Smooth muscle cell (in vitro differentiated cells): ENCODE results near the gene TBC1D23. TPM values are rescaled to one million over a fixed set of nuclear protein-coding genes. Genes with fewer than 3 reads are reported as not detected.

Source experiments
- DNase-seq: peaks from one replicate; lab custom pipeline; 2025; ENCODE audit not compliant: unreplicated experiment; lab: John Stamatoyannopoulos, UW
- H2AFZ ChIP-seq: fragments of 200-600 bp; sonication (generic); 2 replicates; pipeline ENCODE4 v1.6.0; 2016; ENCODE audit warnings: antibody characterized with exemption, low read depth, mild to moderate bottlenecking
- H3F3A ChIP-seq: fragments of 200-600 bp; sonication (generic); 2 replicates; pipeline ENCODE4 v1.6.0; 2017; ENCODE audit warnings: antibody characterized with exemption, low read depth
- H3K27ac ChIP-seq: fragments of 200-600 bp; sonication (generic); 2 replicates; pipeline ENCODE4 v1.5.1; 2016; ENCODE audit warnings: low read depth, mild to moderate bottlenecking
- H3K27me3 ChIP-seq: fragments of 200-600 bp; sonication (generic); 2 replicates; pipeline ENCODE4 v1.6.1; 2016; ENCODE audit warnings: low read depth, mild to moderate bottlenecking
- H3K36me3 ChIP-seq: fragments of 200-600 bp; sonication (generic); 2 replicates; pipeline ENCODE4 v1.5.1; 2016; ENCODE audit warnings: low read depth
- H3K4me1 ChIP-seq: fragments of 200-600 bp; sonication (generic); 2 replicates; pipeline ENCODE4 v1.5.1; 2016; ENCODE audit warnings: low read depth
- H3K4me2 ChIP-seq: fragments of 200-600 bp; sonication (generic); 2 replicates; pipeline ENCODE4 v1.6.0; 2016; ENCODE audit warnings: mild to moderate bottlenecking
- H3K4me3 ChIP-seq: fragments of 200-600 bp; sonication (generic); 2 replicates; pipeline ENCODE4 v1.5.1; 2016; ENCODE audit warnings: mild to moderate bottlenecking
- H3K79me2 ChIP-seq: fragments of 200-600 bp; sonication (generic); 2 replicates; pipeline ENCODE4 v1.6.0; 2016; ENCODE audit warnings: low read depth, mild to moderate bottlenecking
- H3K9ac ChIP-seq: fragments of 200-600 bp; sonication (generic); 2 replicates; pipeline ENCODE4 v1.6.0; 2016; ENCODE audit warnings: low read depth
- H3K9me3 ChIP-seq: fragments of 200-600 bp; sonication (generic); replicated peaks from 2 replicates; pipeline ENCODE4 v1.5.1; 2016; ENCODE audit warnings: low read depth
- H4K20me1 ChIP-seq: fragments of 200-600 bp; sonication (generic); 2 replicates; pipeline ENCODE4 v1.6.0; 2016; ENCODE audit warnings: low read depth
- WGBS: methylation state at CpG from one replicate; pipeline ENCODE4 v1.1.7; 2016; ENCODE audit warnings: low lambda C conversion rate; 5-methylcytosine and 5-hydroxymethylcytosine counted together
- polyA plus RNA-seq: library from polyadenylated mRNA; unstranded; fragments of >200 nt; fragmentation: Nextera tagmentation; extraction: Ambion mirVana; gene quantifications from 2 replicates; pipeline ENCODE4 v1.2.1, GENCODE V29; 2016
- total RNA-seq: library from RNA; depleted of rRNA; stranded (reverse); fragments of >200 nt; gene quantifications from 2 replicates; pipeline ENCODE4 v1.2.3, GENCODE V29; 2014
- TF ChIP-seq, protein P1 (sequence below): fragments of 200-600 bp; sonication (generic); IDR thresholded peaks from 2 replicates; pipeline ENCODE4 v1.5.1; 2017; ENCODE audit warnings: borderline replicate concordance, mild to moderate bottlenecking, antibody characterized with exemption; ENCODE audit not compliant: insufficient read depth, poor library complexity, severe bottlenecking

Gene TBC1D23
- total and polyA plus RNA-seq, 2 experiments from 2014 or later = 36.0 to 77.7 TPM

DNA sequence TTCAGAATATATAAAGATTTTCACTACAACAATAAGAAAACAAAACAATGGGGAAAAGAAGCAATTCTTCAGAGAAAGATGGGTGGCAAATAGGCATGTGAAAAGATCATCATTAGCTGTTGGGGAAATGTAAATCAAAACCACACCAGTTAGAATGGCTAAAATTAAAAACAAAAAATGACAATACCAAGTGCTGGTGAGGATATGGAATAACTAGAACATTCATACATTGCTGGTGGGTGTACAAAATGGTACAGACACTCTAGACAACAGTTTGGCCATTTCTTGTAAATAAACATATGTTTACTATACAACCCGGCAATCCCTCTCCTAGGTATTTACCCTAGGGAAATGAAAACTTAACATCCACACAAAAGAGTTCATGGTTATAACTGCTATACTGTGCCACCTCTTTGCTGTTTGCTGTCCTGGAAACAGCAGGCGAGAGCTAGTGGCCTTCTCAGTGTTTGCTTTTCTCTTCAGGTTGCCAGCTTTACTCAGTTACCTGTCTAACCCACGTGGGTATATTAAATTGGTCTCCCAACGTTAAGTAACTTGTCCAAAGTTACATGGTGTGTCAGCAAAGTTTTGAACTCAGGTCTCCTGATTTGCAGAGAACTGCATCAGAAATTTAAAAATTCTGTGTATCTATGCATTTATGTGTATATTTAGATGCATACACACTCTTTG, 69.2 kb downstream of the TBC1D23 start:
- TF ChIP-seq, protein P1, sequence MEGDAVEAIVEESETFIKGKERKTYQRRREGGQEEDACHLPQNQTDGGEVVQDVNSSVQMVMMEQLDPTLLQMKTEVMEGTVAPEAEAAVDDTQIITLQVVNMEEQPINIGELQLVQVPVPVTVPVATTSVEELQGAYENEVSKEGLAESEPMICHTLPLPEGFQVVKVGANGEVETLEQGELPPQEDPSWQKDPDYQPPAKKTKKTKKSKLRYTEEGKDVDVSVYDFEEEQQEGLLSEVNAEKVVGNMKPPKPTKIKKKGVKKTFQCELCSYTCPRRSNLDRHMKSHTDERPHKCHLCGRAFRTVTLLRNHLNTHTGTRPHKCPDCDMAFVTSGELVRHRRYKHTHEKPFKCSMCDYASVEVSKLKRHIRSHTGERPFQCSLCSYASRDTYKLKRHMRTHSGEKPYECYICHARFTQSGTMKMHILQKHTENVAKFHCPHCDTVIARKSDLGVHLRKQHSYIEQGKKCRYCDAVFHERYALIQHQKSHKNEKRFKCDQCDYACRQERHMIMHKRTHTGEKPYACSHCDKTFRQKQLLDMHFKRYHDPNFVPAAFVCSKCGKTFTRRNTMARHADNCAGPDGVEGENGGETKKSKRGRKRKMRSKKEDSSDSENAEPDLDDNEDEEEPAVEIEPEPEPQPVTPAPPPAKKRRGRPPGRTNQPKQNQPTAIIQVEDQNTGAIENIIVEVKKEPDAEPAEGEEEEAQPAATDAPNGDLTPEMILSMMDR = no peak
- WGBS = 90% methylated on average over 4 of the region's 4 CpGs

DNA sequence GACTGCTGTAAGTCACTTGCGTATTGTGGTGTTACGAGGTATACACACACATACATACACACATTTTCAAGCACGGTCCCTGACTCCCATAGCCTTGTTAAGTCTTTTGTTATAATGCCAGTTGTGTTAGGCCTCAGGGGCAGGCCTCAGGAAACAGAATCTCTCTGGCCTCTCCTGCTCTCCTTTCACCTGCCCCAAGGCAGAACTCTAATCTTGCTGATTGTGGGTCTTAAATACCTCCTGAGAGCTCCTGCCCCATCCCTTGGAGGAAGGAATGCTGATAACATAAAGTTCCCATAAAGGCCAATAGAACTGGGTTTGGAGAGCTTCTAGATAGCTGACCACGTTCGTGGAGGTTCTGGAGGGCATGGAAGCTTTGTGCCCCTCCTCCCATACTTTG, 69.9 kb downstream of the TBC1D23 start:
- TF ChIP-seq, protein P1 = no peak
- no peak overlapping the region for H3K27ac ChIP-seq
- H3K4me2 ChIP-seq = no peak overlapping the region
- peaks cover 3% of the 10 kb centered on the region for H3K4me1 ChIP-seq
- peaks cover 8% of the 10 kb centered on the region for H3K9me3 ChIP-seq
- no peak overlapping the region for H3K4me3 ChIP-seq
- no peaks in the 10 kb centered on the region for H3K79me2 ChIP-seq
- no peak for DNase-seq
- H3F3A ChIP-seq = no peaks in the 10 kb centered on the region
- 91% methylated on average over 5 of the region's 5 CpGs for WGBS
- H3K9ac ChIP-seq = no peak overlapping the region
- H3K27me3 ChIP-seq = no peaks in the 10 kb centered on the region
- no peaks in the 10 kb centered on the region for H4K20me1 ChIP-seq
- peaks cover 16% of the 10 kb centered on the region for H3K36me3 ChIP-seq
- no peak overlapping the region for H2AFZ ChIP-seq

More for the DNA sequence above, 69.2 kb downstream of the TBC1D23 start:
- Histone ChIP-seq H3K4me3 (no peak overlapping the region), H3K4me2 (no peak overlapping the region), H2AFZ (no peak overlapping the region), H3K4me1 (peaks cover 3% of the 10 kb centered on the region), H3K9ac (no peak overlapping the region), H3K79me2 (no peaks in the 10 kb centered on the region), H3K9me3 (peaks cover 8% of the 10 kb centered on the region), H4K20me1 (no peaks in the 10 kb centered on the region), H3K36me3 (peaks cover 16% of the 10 kb centered on the region), H3K27me3 (no peaks in the 10 kb centered on the region), H3K27ac (no peak overlapping the region), H3F3A (no peaks in the 10 kb centered on the region)
- DNase-seq = no peak

DNA sequence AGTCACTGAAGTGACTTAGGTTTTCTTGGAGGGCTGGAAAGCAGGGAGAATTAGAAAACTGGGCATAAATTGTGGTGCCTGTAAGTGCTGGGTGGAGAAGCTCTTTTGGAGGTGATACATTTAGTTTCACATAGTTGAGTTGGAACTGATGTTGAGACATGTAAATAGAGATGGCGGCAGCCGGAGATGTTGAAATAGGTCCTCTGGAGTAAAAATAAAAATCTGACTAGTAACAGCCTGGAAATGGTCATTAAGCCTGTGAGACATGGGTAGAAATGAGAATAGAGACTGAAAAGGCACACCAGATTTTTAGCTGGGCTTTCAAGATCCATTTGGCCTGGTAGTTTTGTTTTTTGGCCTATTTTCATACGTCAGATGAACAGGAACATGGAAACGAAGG, 70.9 kb downstream of the TBC1D23 start:
- peaks cover 3% of the 10 kb centered on the region for H3K4me1 ChIP-seq
- H3K79me2 ChIP-seq = no peaks in the 10 kb centered on the region
- no peak overlapping the region for H3K27ac ChIP-seq
- H3F3A ChIP-seq = no peaks in the 10 kb centered on the region
- TF ChIP-seq, protein P1 = no peak
- no peak overlapping the region for H3K4me3 ChIP-seq
- DNase-seq = no peak
- no peaks in the 10 kb centered on the region for H4K20me1 ChIP-seq
- 91% methylated on average over 4 of the region's 4 CpGs for WGBS
- no peaks in the 10 kb centered on the region for H3K27me3 ChIP-seq
- no peak overlapping the region for H3K4me2 ChIP-seq
- H3K9me3 ChIP-seq = peaks cover 8% of the 10 kb centered on the region
- peaks cover 10% of the 10 kb centered on the region for H3K36me3 ChIP-seq
- no peak overlapping the region for H3K9ac ChIP-seq
- no peak overlapping the region for H2AFZ ChIP-seq

DNA sequence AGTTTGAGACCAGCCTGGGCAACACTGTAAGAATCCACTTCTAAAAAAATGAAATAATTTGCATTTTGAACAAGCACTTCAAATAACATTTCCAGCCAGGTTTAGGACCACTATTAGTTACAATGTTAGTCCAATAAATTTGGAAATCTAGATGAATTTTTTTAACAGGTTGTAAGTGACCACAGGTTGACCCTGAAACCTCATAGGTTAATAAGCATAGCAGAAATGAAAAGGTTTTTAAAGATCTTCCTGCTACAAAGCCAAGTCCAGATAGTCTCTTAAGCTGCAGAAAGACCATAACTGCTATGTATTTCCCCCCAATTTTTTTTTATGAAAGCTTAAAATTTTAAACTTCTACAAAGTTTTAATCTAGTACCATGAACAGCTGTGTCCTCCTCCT, 72.3 kb downstream of the TBC1D23 start:
- Histone ChIP-seq H3F3A (no peaks in the 10 kb centered on the region), H3K79me2 (no peaks in the 10 kb centered on the region), H3K27ac (no peak overlapping the region), H4K20me1 (no peaks in the 10 kb centered on the region), H3K4me1 (peaks cover 3% of the 10 kb centered on the region), H3K4me3 (no peak overlapping the region), H3K36me3 (no peaks in the 10 kb centered on the region), H2AFZ (no peak overlapping the region), H3K9me3 (no peaks in the 10 kb centered on the region), H3K4me2 (no peak overlapping the region), H3K27me3 (no peaks in the 10 kb centered on the region), H3K9ac (no peak overlapping the region)
- TF ChIP-seq, protein P1 = no peak
- no peak for DNase-seq
